GM12878 (cell line): Measurements from ENCODE around the gene EPM2AIP1. TPM values are rescaled to one million over a fixed set of nuclear protein-coding genes. Genes with fewer than 3 reads are reported as not detected.

ENCODE experiments used
- ATAC-seq: fragments of 200-7000 bp; cut with Tn5 transposase; 3 replicates; pipeline ENCODE4 v1.9.1; 2020; ENCODE audit warnings: mild to moderate bottlenecking, moderate library complexity
- BruUV-seq: library from RNA; stranded (reverse); fragments of 400-500 nt; replicated peaks from 2 replicates; lab custom pipeline; 2021; lab: Mats Ljungman, UMichigan
- CTCF ChIA-PET: fragments of 300-600 bp; sonication (Branson Sonifier 250); formaldehyde crosslinking; extraction: SDS; loops from one replicate; lab custom pipeline; 2021; ENCODE audit warnings: inconsistent platforms; lab: Yijun Ruan, JAX
- POLR2A ChIA-PET: fragments of 350-600 bp; formaldehyde crosslinking; extraction: SDS; loops from one replicate; lab custom pipeline; 2021; ENCODE audit warnings: inconsistent platforms; lab: Charles Lee
- RAD21 ChIA-PET: fragments of 300-600 bp; sonication (Branson Sonifier 250); formaldehyde crosslinking; loops from one replicate; lab custom pipeline; 2023; ENCODE audit warnings: antibody characterized with exemption; ENCODE audit not compliant: unreplicated experiment; lab: Charles Lee
- SMC1A ChIA-PET: fragments of 300-600 bp; sonication (Branson Sonifier 250); formaldehyde crosslinking; loops from one replicate; lab custom pipeline; 2023; ENCODE audit not compliant: unreplicated experiment, uncharacterized antibody; lab: Charles Lee
- DNase-seq: peaks from one replicate; pipeline ENCODE4 v3.0.0-alpha.2; 2011; ENCODE audit warnings: low read depth, low spot score
- FAIRE-seq: peaks from 3 replicates; lab custom pipeline; 2011; peaks lifted over from hg19 to GRCh38; lab: Jason Lieb, UNC
- H2AFZ ChIP-seq: 2 replicates; pipeline ENCODE4 v1.6.0; 2011; ENCODE audit warnings: low read depth, low read length, control low read depth; ENCODE audit not compliant: control insufficient read depth
- H3K27ac ChIP-seq: 2 replicates; pipeline ENCODE4 v1.5.1; 2011; ENCODE audit warnings: control low read depth; ENCODE audit not compliant: control insufficient read depth, insufficient read depth
- H3K27me3 ChIP-seq, 2 experiments: replicated peaks in 1 of 2; 2 replicates each; pipeline versions ENCODE4 v1.6.0 to v1.6.1; 2011; ENCODE audit warnings: low read length in 1 of 2; ENCODE audit not compliant: control insufficient read depth in 2 of 2, insufficient read depth in 2 of 2
- H3K36me3 ChIP-seq, 2 experiments: 2 replicates each; pipeline ENCODE4 v1.5.1; 2011; ENCODE audit warnings: low read length in 1 of 2; ENCODE audit not compliant: control insufficient read depth in 2 of 2, insufficient read depth in 2 of 2
- H3K4me1 ChIP-seq: 2 replicates; pipeline ENCODE4 v1.6.1; 2011; ENCODE audit warnings: mild to moderate bottlenecking, low read length, moderate library complexity, mixed read lengths; ENCODE audit not compliant: control insufficient read depth, insufficient read depth
- H3K4me2 ChIP-seq: 2 replicates; pipeline ENCODE4 v1.6.0; 2011; ENCODE audit warnings: control low read depth; ENCODE audit not compliant: control insufficient read depth, insufficient read depth
- H3K4me3 ChIP-seq: fragments of 200-600 bp; sonication (generic); 2 replicates; pipeline ENCODE4 v1.5.1; 2016
- H3K79me2 ChIP-seq: 2 replicates; pipeline ENCODE4 v1.6.0; 2011; ENCODE audit warnings: low read length; ENCODE audit not compliant: control insufficient read depth, insufficient read depth
- H3K9ac ChIP-seq: 2 replicates; pipeline ENCODE4 v1.8.0; 2011; ENCODE audit warnings: low read length, control low read depth, mixed read lengths; ENCODE audit not compliant: control insufficient read depth, insufficient read depth
- H3K9me3 ChIP-seq: replicated peaks from 3 replicates; pipeline ENCODE4 v1.5.1; 2011; ENCODE audit warnings: mild to moderate bottlenecking, low read length; ENCODE audit not compliant: control insufficient read depth, insufficient read depth
- H4K20me1 ChIP-seq: 2 replicates; pipeline ENCODE4 v1.6.0; 2011; ENCODE audit not compliant: control insufficient read depth, insufficient read depth
- CREB1 ChIP-seq: IDR thresholded peaks from 2 replicates; pipeline ENCODE4 v1.6.1; 2012; ENCODE audit warnings: low read depth, mild to moderate bottlenecking, inconsistent platforms
- EP300 ChIP-seq, 2 experiments: fragments of 150-350 bp in 1 of 2; IDR thresholded peaks; 2 replicates each; pipeline ENCODE4 v1.6.1; 2011 to 2012; ENCODE audit warnings: low read depth in 2 of 2, low read length in 2 of 2, borderline replicate concordance in 1 of 2, improper control_type of control experiment in 1 of 2, inconsistent platforms in 1 of 2; ENCODE audit not compliant: control insufficient read depth in 1 of 2
- FOS ChIP-seq: IDR thresholded peaks from 3 replicates; pipeline ENCODE4 v1.6.1; 2011; ENCODE audit warnings: borderline replicate concordance; ENCODE audit not compliant: insufficient read length; ENCODE audit errors: extremely low read depth
- GABPA ChIP-seq: IDR thresholded peaks from 2 replicates; pipeline ENCODE4 v1.6.1; 2014; ENCODE audit warnings: antibody characterized with exemption, low read depth, mild to moderate bottlenecking, inconsistent platforms
- JUNB ChIP-seq: IDR thresholded peaks from 2 replicates; pipeline ENCODE4 v1.6.1; 2016; ENCODE audit warnings: antibody characterized with exemption, mild to moderate bottlenecking
- PML ChIP-seq: IDR thresholded peaks from 2 replicates; pipeline ENCODE4 v1.6.1; 2012; ENCODE audit warnings: low read length, inconsistent platforms
- RAD21 ChIP-seq: IDR thresholded peaks from 2 replicates; pipeline ENCODE4 v1.6.1; 2011; ENCODE audit warnings: mild to moderate bottlenecking, low read depth, low read length, moderate library complexity; ENCODE audit not compliant: insufficient read depth
- STAT1 ChIP-seq: fragments of 450-650 bp; conservative IDR thresholded peaks from 2 replicates; pipeline ENCODE4 v1.6.1; 2014; ENCODE audit warnings: antibody characterized with exemption, mild to moderate bottlenecking
- SUZ12 ChIP-seq: fragments of 200-600 bp; sonication (generic); IDR thresholded peaks from one replicate; pipeline ENCODE4 v1.6.1; 2018; ENCODE audit warnings: antibody characterized with exemption, mild to moderate bottlenecking; ENCODE audit not compliant: unreplicated experiment
- TARDBP ChIP-seq: IDR thresholded peaks from 2 replicates; pipeline ENCODE4 v1.6.1; 2016; ENCODE audit warnings: borderline replicate concordance
- YBX1 ChIP-seq: fragments of 450-650 bp; IDR thresholded peaks from 2 replicates; pipeline ENCODE4 v1.6.1; 2016; ENCODE audit warnings: antibody characterized with exemption
- ZSCAN29 ChIP-seq: fragments of 450-650 bp; IDR thresholded peaks from 2 replicates; pipeline ENCODE4 v1.6.1; 2017; ENCODE audit warnings: mild to moderate bottlenecking, moderate library complexity
- whole genome bisulfite sequencing: methylation state at CpG from one replicate; pipeline ENCODE4 v1.1.6; 2016; ENCODE audit warnings: low lambda C conversion rate; ENCODE audit not compliant: insufficient replicate concordance, insufficient coverage; ENCODE audit errors: missing lambda C conversion rate; 5-methylcytosine and 5-hydroxymethylcytosine counted together
- in situ Hi-C: fragments of 300-500 bp; cut with MboI; formaldehyde crosslinking; loops from 9 replicates; pipeline ENCODE4 v1.14.3; 2018; ENCODE audit warnings: mixed read lengths
- intact Hi-C: fragments of 100-400 bp; cut with micrococcal nuclease; formaldehyde crosslinking; loops from one replicate; pipeline ENCODE4 v1.14.2; 2022; ENCODE audit not compliant: unreplicated experiment
- polyA plus RNA-seq, 11 experiments: library from polyadenylated mRNA; depleted of rRNA in 4 of 11; unstranded in 6 of 11; stranded (reverse) in 5 of 11; fragments of >200 nt; fragmentation: Nextera tagmentation in 4 of 11; fragmentation: Illumina TruSeq in 1 of 11; extraction: Ambion mirVana in 4 of 11; extraction: Trizol in 1 of 11; gene quantifications; 1 replicate in 1 of 11; 2 replicates in 10 of 11; pipeline versions ENCODE4 v1.2.1 to v1.2.3, GENCODE V29; 2011 to 2016; ENCODE audit warnings: inconsistent platforms in 2 of 11, missing spikeins in 2 of 11, low read depth in 1 of 11
- total RNA-seq, 4 experiments: library from RNA; depleted of rRNA in 3 of 4; stranded (reverse); fragments of >200 nt in 3 of 4; fragmentation: Illumina TruSeq in 1 of 4; extraction: Trizol in 1 of 4; gene quantifications; 2 replicates each; pipeline versions ENCODE4 v1.2.1 to v1.2.3, GENCODE V29; 2013 to 2021
- TF ChIP-seq, protein P1 (sequence below): fragments of 450-650 bp; IDR thresholded peaks from 2 replicates; pipeline ENCODE4 v1.6.1; 2016; ENCODE audit warnings: mild to moderate bottlenecking
- TF ChIP-seq, protein P2 (sequence below): fragments of 450-650 bp; IDR thresholded peaks from 2 replicates; pipeline ENCODE4 v1.6.1; 2016; ENCODE audit warnings: mild to moderate bottlenecking
- TF ChIP-seq, protein P3 (sequence below): fragments of 450-650 bp; formaldehyde crosslinking; IDR thresholded peaks from 2 replicates; pipeline ENCODE4 v1.5.0; 2022; ENCODE audit warnings: mild to moderate bottlenecking, missing genetic modification characterization

EPM2AIP1 gene
- total and polyA plus RNA-seq, 10 of the 15 experiments (the other 5 are each of a cell fraction or from before 2014, with no cell fraction given), result 5.5 to 31.9 (median 21.8) TPM

DNA sequence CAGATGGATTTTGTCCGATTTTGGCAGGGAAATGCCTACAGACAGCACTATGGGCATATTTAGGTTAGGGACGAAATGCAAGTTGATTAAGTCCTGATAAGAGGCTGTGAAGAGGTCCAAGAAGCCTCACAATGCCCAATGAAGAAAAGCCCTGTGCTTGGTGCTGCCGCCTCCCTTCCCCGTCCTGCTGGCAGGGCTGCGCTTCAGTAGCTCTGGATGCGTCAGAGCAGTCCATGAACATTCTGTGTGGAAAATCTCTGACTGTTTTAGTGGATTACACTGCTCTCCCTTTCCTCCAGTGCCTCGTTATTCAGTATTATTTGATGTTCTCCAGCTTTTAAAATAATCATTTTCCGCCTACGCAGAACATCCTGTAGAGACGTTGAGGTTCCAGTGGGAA lies 40.0 kb upstream of the EPM2AIP1 start:
- RAD21 ChIA-PET, result no interaction called here
- intact Hi-C loops, result no loop called here
- peaks cover 5 to 42% of the 10 kb centered on the region in 2 experiments for H3K36me3 ChIP-seq

More for the DNA sequence above, 40.0 kb upstream of the EPM2AIP1 start:
- ChIA-PET SMC1A (no interaction called here), POLR2A (no interaction called here), CTCF (no interaction called here)
- TF ChIP-seq CREB1, result no peak
- no peak for TF ChIP-seq FOS
- no peak for TF ChIP-seq EP300 (IDR thresholded peaks at IDR 0.05; ENCODE audit: borderline replicate concordance in 1 of 2, control insufficient read depth in 1 of 2, low read depth in 2 of 2, low read length in 2 of 2)
- TF ChIP-seq SUZ12, result no peak
- TF ChIP-seq TARDBP, result no peak
- no peak for TF ChIP-seq GABPA
- TF ChIP-seq, protein P1, sequence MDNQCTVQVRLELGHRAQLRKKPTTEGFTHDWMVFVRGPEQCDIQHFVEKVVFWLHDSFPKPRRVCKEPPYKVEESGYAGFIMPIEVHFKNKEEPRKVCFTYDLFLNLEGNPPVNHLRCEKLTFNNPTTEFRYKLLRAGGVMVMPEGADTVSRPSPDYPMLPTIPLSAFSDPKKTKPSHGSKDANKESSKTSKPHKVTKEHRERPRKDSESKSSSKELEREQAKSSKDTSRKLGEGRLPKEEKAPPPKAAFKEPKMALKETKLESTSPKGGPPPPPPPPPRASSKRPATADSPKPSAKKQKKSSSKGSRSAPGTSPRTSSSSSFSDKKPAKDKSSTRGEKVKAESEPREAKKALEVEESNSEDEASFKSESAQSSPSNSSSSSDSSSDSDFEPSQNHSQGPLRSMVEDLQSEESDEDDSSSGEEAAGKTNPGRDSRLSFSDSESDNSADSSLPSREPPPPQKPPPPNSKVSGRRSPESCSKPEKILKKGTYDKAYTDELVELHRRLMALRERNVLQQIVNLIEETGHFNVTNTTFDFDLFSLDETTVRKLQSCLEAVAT, result no peak
- TF ChIP-seq, protein P2, sequence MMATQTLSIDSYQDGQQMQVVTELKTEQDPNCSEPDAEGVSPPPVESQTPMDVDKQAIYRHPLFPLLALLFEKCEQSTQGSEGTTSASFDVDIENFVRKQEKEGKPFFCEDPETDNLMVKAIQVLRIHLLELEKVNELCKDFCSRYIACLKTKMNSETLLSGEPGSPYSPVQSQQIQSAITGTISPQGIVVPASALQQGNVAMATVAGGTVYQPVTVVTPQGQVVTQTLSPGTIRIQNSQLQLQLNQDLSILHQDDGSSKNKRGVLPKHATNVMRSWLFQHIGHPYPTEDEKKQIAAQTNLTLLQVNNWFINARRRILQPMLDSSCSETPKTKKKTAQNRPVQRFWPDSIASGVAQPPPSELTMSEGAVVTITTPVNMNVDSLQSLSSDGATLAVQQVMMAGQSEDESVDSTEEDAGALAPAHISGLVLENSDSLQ, result no peak
- no peak for TF ChIP-seq ZSCAN29
- no peak for TF ChIP-seq STAT1
- no peak for TF ChIP-seq JUNB
- TF ChIP-seq YBX1, result no peak
- TF ChIP-seq, protein P3, sequence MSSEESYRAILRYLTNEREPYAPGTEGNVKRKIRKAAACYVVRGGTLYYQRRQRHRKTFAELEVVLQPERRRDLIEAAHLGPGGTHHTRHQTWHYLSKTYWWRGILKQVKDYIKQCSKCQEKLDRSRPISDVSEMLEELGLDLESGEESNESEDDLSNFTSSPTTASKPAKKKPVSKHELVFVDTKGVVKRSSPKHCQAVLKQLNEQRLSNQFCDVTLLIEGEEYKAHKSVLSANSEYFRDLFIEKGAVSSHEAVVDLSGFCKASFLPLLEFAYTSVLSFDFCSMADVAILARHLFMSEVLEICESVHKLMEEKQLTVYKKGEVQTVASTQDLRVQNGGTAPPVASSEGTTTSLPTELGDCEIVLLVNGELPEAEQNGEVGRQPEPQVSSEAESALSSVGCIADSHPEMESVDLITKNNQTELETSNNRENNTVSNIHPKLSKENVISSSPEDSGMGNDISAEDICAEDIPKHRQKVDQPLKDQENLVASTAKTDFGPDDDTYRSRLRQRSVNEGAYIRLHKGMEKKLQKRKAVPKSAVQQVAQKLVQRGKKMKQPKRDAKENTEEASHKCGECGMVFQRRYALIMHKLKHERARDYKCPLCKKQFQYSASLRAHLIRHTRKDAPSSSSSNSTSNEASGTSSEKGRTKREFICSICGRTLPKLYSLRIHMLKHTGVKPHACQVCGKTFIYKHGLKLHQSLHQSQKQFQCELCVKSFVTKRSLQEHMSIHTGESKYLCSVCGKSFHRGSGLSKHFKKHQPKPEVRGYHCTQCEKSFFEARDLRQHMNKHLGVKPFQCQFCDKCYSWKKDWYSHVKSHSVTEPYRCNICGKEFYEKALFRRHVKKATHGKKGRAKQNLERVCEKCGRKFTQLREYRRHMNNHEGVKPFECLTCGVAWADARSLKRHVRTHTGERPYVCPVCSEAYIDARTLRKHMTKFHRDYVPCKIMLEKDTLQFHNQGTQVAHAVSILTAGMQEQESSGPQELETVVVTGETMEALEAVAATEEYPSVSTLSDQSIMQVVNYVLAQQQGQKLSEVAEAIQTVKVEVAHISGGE (CRISPR knock-in tag), result no peak
- no peak for TF ChIP-seq PML
- TF ChIP-seq RAD21, result no peak
- Histone ChIP-seq H2AFZ (no peak overlapping the region), H4K20me1 (no peaks in the 10 kb centered on the region), H3K4me1 (no peaks in the 10 kb centered on the region), H3K27me3 (no peaks in the 10 kb centered on the region), H3K9me3 (peaks cover 8% of the 10 kb centered on the region; the same call in 2 of the 3 replicates), H3K4me2 (no peak overlapping the region), H3K79me2 (no peaks in the 10 kb centered on the region), H3K9ac (no peak overlapping the region), H3K27ac (no peak overlapping the region), H3K4me3 (no peak overlapping the region)
- no peak for DNase-seq
- BruUV-seq, result no TSS peak
- in situ Hi-C loops, result no loop called here
- no peak for ATAC-seq
- FAIRE-seq, result no peak
- 95% methylated on average over 10 of the region's 10 CpGs for WGBS
